ENCODE data around the gene AATF.

GRCh38 chr17:37101306-37101705, 152.6 kb downstream of the AATF start:
- TF ChIP-seq REST (IDR thresholded peaks at IDR 0.05) (no peak), CTCF (IDR thresholded peaks at IDR 0.05) (no peak), RAD21 (conservative IDR thresholded peaks at IDR 0.05 in 1 of 2, IDR thresholded peaks at IDR 0.05 in 1 of 2) (no peak), MAZ (IDR thresholded peaks at IDR 0.05; ENCODE audit: borderline replicate concordance, low read depth, low read length) (no peak), ELK1 (IDR thresholded peaks at IDR 0.05; ENCODE audit: low read depth, low read length) (no peak), POLR2A (IDR thresholded peaks at IDR 0.05; ENCODE audit: low read length) (no peak), TP53 (CRISPR knock-in tag; IDR thresholded peaks at IDR 0.05) (no peak)
